NCI-H446 (cell line): ENCODE measurements around the gene NSF.

ENCODE experiments used
- DNase-seq, 2 experiments: peaks; one replicate each; lab custom pipeline; 2025; lab: John Stamatoyannopoulos, UW

The NSF gene

GRCh38 chr17:46800573-46800972, 210.1 kb downstream of the NSF start:
- DNase-seq = no peak

- no peak for DNase-seq
Measured at GRCh38 chr17:46802800-46803199, 212.3 kb downstream of the NSF start.

GRCh38 chr17:46803544-46803943, 213.1 kb downstream of the NSF start:
- DNase-seq = no peak

GRCh38 chr17:46805771-46806170, 215.3 kb downstream of the NSF start:
- DNase-seq = no peak
